Renal pelvis (tissue), 4 donors: ENCODE measurements around the gene PRDX2. TPM values are rescaled to one million over a fixed set of nuclear protein-coding genes. Genes with fewer than 3 reads are reported as not detected.
A peak's percentile ranks its signal among the peaks of the same experiment; 100 is the strongest.

Experiments
- DNase-seq: peaks from one replicate; pipeline ENCODE4 v3.0.0-alpha.2; 2013
- polyA plus RNA-seq, 3 donors: library from polyadenylated mRNA; unstranded; fragments of 120-200 nt; gene quantifications; one replicate each; pipeline ENCODE4 v1.2.1, GENCODE V29; 2013; ENCODE audit not compliant: insufficient read length in 3 of 3

The PRDX2 gene
- polyA plus RNA-seq, 3 donors, result 303 to 365 (median 345) TPM

GRCh38 chr19:12783291-12783848 is 18.2 kb downstream of the PRDX2 start:
- no peak for DNase-seq

DNA sequence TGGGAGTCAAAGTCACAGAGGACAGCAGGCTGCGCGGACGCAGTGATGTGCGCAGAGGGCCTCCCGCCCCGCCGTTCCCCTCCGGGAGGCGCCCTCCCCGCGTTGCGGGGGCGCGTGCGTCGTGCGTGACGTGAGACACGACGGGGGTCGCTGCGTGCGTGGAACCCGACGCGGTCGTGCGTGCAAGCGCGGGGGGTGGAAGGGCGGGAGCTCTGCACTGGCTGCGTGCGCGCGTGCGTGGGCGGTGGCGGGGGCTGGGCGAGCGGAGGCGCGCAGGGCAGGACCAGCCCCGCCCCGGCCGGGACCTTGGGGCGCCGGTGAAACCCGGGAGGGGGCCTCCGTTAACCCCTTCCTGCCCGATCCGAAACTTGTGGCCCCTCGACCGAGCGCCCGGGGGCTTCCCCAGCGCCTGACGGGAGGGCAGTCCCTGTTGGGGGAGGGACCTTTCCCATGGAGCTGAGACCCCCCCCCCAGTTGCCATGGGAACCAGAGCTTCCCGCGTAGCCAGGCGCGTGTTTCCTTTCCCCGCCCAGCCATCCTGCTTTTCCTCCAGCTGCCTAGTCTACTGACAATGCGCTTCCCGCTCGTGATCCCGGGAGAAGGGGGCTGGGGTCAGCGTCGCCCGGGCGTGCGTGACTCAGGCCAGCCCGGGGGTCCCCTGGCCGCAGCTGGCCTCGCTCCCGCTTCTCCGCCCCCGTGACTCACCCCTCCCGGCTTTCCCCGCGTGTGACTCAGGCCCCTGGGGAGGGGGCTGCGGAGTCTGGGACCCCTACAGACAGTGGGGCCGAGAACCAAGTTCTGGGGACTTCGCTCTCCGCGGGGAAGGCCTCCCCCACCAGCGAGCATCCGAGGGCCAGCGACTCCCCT is 18.9 kb downstream of the PRDX2 start:
- DNase-seq, result no peak

DNA sequence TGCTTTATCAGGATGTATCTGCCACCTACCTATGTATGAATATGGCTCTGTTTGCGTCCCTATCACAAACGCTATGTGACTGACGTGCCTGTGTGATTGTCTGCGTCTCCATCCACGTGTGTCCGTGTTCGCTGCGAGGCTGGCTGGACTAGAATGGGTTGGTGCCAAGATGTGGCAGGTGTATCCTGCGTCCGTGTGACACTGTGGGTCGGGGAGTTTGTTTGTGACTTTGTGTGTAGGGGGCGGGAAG is 19.5 kb downstream of the PRDX2 start:
- no peak for DNase-seq

GRCh38 chr19:12779162-12779993 is 22.2 kb downstream of the PRDX2 start:
- no peak for DNase-seq

DNA sequence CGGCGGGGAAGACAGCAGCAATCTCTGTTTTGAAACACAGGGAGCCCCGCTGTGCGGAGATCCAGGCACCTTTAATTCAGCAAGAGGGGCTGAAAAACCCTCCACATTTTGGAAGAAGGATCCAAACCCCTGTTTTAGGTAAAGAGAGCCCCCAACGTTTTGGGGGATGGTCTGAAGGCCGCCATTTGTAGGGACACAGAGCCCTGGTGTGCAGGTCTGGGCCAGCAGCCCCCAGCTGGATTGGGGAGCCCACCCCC is 22.8 kb downstream of the PRDX2 start:
- DNase-seq, result no peak

GRCh38 chr19:12778017-12778904 is 23.3 kb downstream of the PRDX2 start:
- DNase-seq, result no peak

GRCh38 chr19:12777217-12778016 is 24.2 kb downstream of the PRDX2 start:
- DNase-seq, result no peak

- DNase-seq, result peak; percentile 76
Measured at GRCh38 chr19:12774588-12775555, 26.7 kb downstream of the PRDX2 start, which contains the start of gene HOOK2. TSS of gene HOOK2 (minus strand) at chr19:12775552. CDS start at chr19:12775449, 103 bp downstream.

DNA sequence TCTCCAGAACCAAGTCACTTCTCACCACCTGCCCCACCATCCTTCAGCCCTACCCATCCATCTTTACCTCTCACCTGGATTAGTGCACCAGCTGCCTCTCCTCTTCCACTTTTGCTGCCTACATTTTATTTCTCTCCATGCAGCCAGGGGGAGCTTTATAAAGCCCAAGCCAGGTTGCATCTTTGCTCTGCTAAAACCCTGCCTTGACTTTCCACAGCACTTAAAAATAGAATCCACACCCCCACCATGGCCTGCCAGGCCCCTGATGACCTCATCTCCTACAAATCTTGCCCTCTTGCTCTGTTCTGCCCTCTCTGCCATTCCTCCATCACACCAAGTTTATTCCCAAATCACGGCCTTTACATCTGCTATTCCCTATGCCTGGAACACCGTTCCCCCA is 28.0 kb downstream of the PRDX2 start:
- DNase-seq, result no peak

DNA sequence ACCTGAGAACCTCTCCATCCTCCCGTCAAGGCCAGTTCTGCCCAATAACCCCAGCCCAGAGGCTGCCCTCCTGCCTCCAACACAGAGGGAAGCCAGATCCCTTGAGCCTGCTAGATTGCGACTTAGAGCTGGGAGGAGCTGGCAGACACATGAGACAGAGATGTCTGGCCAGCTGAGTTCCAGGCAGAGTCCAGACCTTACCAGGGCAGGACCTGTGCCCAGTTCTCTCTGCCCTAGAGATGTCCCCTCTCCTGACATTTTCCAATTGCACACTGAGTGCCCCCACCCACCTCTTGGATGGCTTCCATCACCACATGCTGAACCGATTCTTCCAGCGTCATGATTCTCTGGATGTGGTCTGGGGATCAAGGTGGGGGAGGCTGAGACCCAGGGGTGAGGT is 29.3 kb downstream of the PRDX2 start:
- no peak for DNase-seq

DNA sequence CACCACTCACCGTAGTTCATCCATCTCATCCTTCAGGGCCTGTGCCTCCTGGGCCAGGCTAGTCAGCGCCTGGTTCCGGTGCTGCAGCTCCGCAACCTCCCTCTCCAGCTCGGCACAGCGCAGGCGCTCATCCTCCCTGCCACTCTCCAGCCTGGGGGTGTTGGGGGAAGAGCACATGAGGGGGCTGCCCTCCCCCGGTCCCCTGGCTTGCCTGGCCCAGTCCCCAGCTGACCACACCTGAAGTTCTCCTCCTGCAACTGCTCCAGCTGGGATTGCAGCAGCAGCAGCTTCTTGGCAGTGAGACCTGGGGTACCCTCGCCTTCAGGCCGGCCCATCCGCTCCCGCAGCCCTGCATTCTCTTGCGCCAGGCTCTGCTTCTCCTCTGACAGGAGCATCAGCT is 30.7 kb downstream of the PRDX2 start:
- no peak for DNase-seq

- no peak for DNase-seq
Measured at GRCh38 chr19:12769689-12770088, 31.9 kb downstream of the PRDX2 start.

- DNase-seq, result no peak
Measured at GRCh38 chr19:12767666-12768065, 33.9 kb downstream of the PRDX2 start.

- no peak for DNase-seq
Measured at GRCh38 chr19:12767150-12767549, 34.5 kb downstream of the PRDX2 start.

DNA sequence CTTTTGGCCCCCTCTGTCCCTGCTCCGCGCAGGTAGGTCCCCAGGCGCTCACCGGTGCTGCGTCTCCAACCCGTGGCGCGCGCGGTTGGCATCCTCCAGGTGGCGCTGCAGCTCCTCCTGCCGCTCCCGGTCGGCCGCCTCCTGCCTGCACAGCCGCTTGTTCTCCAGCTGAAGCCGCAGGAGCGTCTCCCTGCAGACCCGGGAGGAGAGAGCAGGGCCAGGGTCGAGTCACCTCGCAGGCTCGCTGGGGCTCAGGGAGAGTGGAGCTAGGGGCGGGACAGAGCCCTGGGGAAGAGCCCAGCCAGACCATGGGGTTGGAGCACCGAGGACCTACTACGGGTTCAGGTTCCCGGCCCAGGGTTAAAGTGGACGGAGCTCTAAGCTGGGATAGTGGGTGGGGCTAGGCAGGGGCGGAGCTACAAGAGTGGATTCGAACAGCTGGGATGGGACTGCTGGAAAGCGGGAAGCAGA is 35.5 kb downstream of the PRDX2 start:
- DNase-seq, result peak; percentile 80

DNA sequence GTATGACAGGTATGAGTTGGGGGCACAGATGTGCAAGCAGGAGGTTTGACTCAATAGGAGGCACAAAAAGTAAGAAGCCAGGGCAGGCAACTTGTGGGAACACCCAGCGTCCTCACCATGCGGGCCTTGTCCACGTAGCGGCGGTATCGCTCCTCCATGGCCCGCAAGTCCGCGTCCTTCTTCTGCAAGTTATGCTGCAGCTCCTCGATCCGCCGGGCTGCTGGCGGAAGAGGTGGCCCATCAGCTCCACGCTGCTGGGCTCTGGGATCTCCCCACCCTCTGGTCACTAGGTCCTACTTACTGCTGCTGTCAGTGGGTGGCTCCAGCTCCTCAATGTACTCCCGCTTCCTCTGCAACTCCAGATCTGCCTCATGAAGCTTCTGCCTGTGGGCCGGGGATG is 36.9 kb downstream of the PRDX2 start:
- DNase-seq, result no peak

- DNase-seq, result no peak
Measured at GRCh38 chr19:12763100-12763499, 38.5 kb downstream of the PRDX2 start.

DNA sequence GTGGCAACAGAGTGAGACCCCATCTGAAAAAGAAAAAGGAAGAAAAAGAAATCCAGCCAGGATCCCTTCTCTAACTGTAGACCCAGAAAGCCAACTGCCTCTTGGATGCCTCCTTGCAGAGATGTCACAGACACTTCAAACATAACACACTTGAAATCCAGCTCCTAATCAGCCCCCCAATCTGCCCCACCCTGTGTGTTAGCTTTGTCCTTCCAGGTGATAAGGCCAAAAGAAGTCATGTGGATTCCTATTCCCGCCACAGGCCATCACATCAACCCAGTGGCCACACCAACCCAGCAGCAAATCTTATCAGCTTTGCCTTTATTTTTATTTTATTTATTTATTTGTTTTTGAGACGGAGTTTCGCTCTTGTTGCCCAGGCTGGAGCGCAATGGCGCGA is 41.9 kb downstream of the PRDX2 start:
- no peak for DNase-seq

GRCh38 chr19:12757544-12758274 is 43.9 kb downstream of the PRDX2 start:
- DNase-seq, result no peak
